Measurements from ENCODE around the gene MAST4.
A peak's percentile ranks its signal among the peaks of the same experiment; 100 is the strongest.

Gene MAST4

GRCh38 chr5:67090593-67090992 is 494.4 kb downstream of the MAST4 start:
- Histone ChIP-seq H3K14ac (ENCODE audit: low read length in 2 of 2) (no peak overlapping the region), H4K91ac (ENCODE audit: low read length) (no peak overlapping the region), H3K27ac (ENCODE audit: low read length, poor library complexity, severe bottlenecking) (no peak overlapping the region), H3K18ac (ENCODE audit: low read depth in 1 of 2, low read length in 2 of 2) (no peak overlapping the region), H3K9me3 (ENCODE audit: control insufficient read depth, low read length) (no peaks in the 10 kb centered on the region), H3K4ac (ENCODE audit: low read depth in 1 of 2, low read length in 2 of 2) (no peak overlapping the region), H3K27me3 (ENCODE audit: control insufficient read depth in 1 of 2, insufficient read depth in 1 of 2, low read length in 2 of 2) (no peaks in the 10 kb centered on the region), H2AK5ac (ENCODE audit: low read length, severe bottlenecking) (peak overlapping the region; percentile 11), H2BK5ac (ENCODE audit: low read depth, low read length, poor library complexity, severe bottlenecking) (no peak overlapping the region), H3K23ac (ENCODE audit: low read length in 2 of 2) (no peak overlapping the region), H3K4me1 (ENCODE audit: control insufficient read depth, insufficient read depth, low read depth, low read length) (peaks cover 7% of the 10 kb centered on the region), H3K79me1 (replicated peaks; ENCODE audit: low read length, poor library complexity, severe bottlenecking) (peaks cover 12% of the 10 kb centered on the region), H4K8ac (ENCODE audit: low read length) (no peak overlapping the region), H2BK12ac (ENCODE audit: low read length in 2 of 2) (no peak overlapping the region), H3K36me3 (ENCODE audit: control insufficient read depth in 1 of 2, insufficient read depth in 2 of 2, low read depth in 1 of 2, low read length in 2 of 2) (peaks cover 0 to 6% of the 10 kb centered on the region in 2 experiments), H3K9ac (ENCODE audit: low read length) (no peak overlapping the region), H2AFZ (ENCODE audit: low read depth, low read length) (no peak overlapping the region), H2BK15ac (ENCODE audit: low read depth, poor library complexity, severe bottlenecking) (no peak overlapping the region), H2BK120ac (ENCODE audit: low read depth, low read length) (no peak overlapping the region), H3K4me3 (ENCODE audit: insufficient read depth in 1 of 2, low read depth in 1 of 2, low read length in 2 of 2) (no peak overlapping the region), H3K4me2 (ENCODE audit: low read length, poor library complexity, severe bottlenecking) (no peak overlapping the region)
- WGBS: over 99% methylated on average over 4 of the region's 5 CpGs
- no peak for DNase-seq

- peak overlapping the region in 1 of 2 experiments; percentile 65 for H3K4me3 ChIP-seq (ENCODE audit: insufficient read depth in 1 of 2, low read depth in 1 of 2, low read length in 2 of 2)
- H3K36me3 ChIP-seq (ENCODE audit: control insufficient read depth in 1 of 2, insufficient read depth in 2 of 2, low read depth in 1 of 2, low read length in 2 of 2): peaks cover 0 to 6% of the 10 kb centered on the region in 2 experiments
- H3K27me3 ChIP-seq (ENCODE audit: control insufficient read depth in 1 of 2, insufficient read depth in 1 of 2, low read length in 2 of 2): no peaks in the 10 kb centered on the region
- no peak overlapping the region for H2BK120ac ChIP-seq (ENCODE audit: low read depth, low read length)
- peak overlapping the region; percentile 81 for H3K9ac ChIP-seq (ENCODE audit: low read length)
- H3K14ac ChIP-seq (ENCODE audit: low read length in 2 of 2): no peak overlapping the region
- H2AFZ ChIP-seq (ENCODE audit: low read depth, low read length): no peak overlapping the region
- H3K23ac ChIP-seq (ENCODE audit: low read length in 2 of 2): no peak overlapping the region
- whole genome bisulfite sequencing: no CpG with 5 or more reads among the region's 2 CpGs
- no peak overlapping the region for H4K8ac ChIP-seq (ENCODE audit: low read length)
- no peak overlapping the region for H4K91ac ChIP-seq (ENCODE audit: low read length)
- no peak overlapping the region for H3K4ac ChIP-seq (ENCODE audit: low read depth in 1 of 2, low read length in 2 of 2)
- H3K27ac ChIP-seq (ENCODE audit: low read length, poor library complexity, severe bottlenecking): peak overlapping the region; percentile 2
- H2BK15ac ChIP-seq (ENCODE audit: low read depth, poor library complexity, severe bottlenecking): no peak overlapping the region
- H3K9me3 ChIP-seq (ENCODE audit: control insufficient read depth, low read length): no peaks in the 10 kb centered on the region
- no peak overlapping the region for H3K18ac ChIP-seq (ENCODE audit: low read depth in 1 of 2, low read length in 2 of 2)
- peaks cover 5% of the 10 kb centered on the region for H3K79me1 ChIP-seq (replicated peaks; ENCODE audit: low read length, poor library complexity, severe bottlenecking)
- peaks cover 7% of the 10 kb centered on the region for H3K4me1 ChIP-seq (ENCODE audit: control insufficient read depth, insufficient read depth, low read depth, low read length)
- H2BK12ac ChIP-seq (ENCODE audit: low read length in 2 of 2): no peak overlapping the region
- H2BK5ac ChIP-seq (ENCODE audit: low read depth, low read length, poor library complexity, severe bottlenecking): no peak overlapping the region
- H3K4me2 ChIP-seq (ENCODE audit: low read length, poor library complexity, severe bottlenecking): no peak overlapping the region
- DNase-seq: peak; percentile 59
- no peak overlapping the region for H2AK5ac ChIP-seq (ENCODE audit: low read length, severe bottlenecking)
Observed at GRCh38 chr5:67092535-67092934, 496.3 kb downstream of the MAST4 start.

GRCh38 chr5:67093279-67093678 is 497.1 kb downstream of the MAST4 start:
- peak overlapping the region; percentile 81 for H3K9ac ChIP-seq (ENCODE audit: low read length)

GRCh38 chr5:67094476-67095300 is 498.5 kb downstream of the MAST4 start:
- Histone ChIP-seq H3K27me3 (ENCODE audit: control insufficient read depth in 1 of 2, insufficient read depth in 1 of 2, low read length in 2 of 2) (no peaks in the 10 kb centered on the region), H3K9me3 (ENCODE audit: control insufficient read depth, low read length) (no peaks in the 10 kb centered on the region), H2BK5ac (ENCODE audit: low read depth, low read length, poor library complexity, severe bottlenecking) (peak overlapping the region; percentile 35), H3K79me1 (replicated peaks; ENCODE audit: low read length, poor library complexity, severe bottlenecking) (peaks cover 5% of the 10 kb centered on the region), H3K27ac (ENCODE audit: low read length, poor library complexity, severe bottlenecking) (peak overlapping the region; percentile 95), H3K4ac (ENCODE audit: low read depth in 1 of 2, low read length in 2 of 2) (peak overlapping the region; percentile 4 to 70), H2AK5ac (ENCODE audit: low read length, severe bottlenecking) (no peak overlapping the region), H2AFZ (ENCODE audit: low read depth, low read length) (peak overlapping the region; percentile 57), H2BK120ac (ENCODE audit: low read depth, low read length) (peak overlapping the region; percentile 0), H3K18ac (ENCODE audit: low read depth in 1 of 2, low read length in 2 of 2) (peak overlapping the region; percentile 28 to 86), H3K14ac (ENCODE audit: low read length in 2 of 2) (no peak overlapping the region), H2BK12ac (ENCODE audit: low read length in 2 of 2) (no peak overlapping the region), H4K91ac (ENCODE audit: low read length) (peak overlapping the region; percentile 35), H3K23ac (ENCODE audit: low read length in 2 of 2) (no peak overlapping the region), H3K36me3 (ENCODE audit: control insufficient read depth in 1 of 2, insufficient read depth in 2 of 2, low read depth in 1 of 2, low read length in 2 of 2) (peaks cover 0 to 7% of the 10 kb centered on the region in 2 experiments), H4K8ac (ENCODE audit: low read length) (peak overlapping the region; percentile 67), H3K9ac (ENCODE audit: low read length) (peak overlapping the region; percentile 81), H3K4me2 (ENCODE audit: low read length, poor library complexity, severe bottlenecking) (peak overlapping the region; percentile 12), H3K4me1 (ENCODE audit: control insufficient read depth, insufficient read depth, low read depth, low read length) (peaks cover 4% of the 10 kb centered on the region), H2BK15ac (ENCODE audit: low read depth, poor library complexity, severe bottlenecking) (no peak overlapping the region), H3K4me3 (ENCODE audit: insufficient read depth in 1 of 2, low read depth in 1 of 2, low read length in 2 of 2) (peak overlapping the region in 1 of 2 experiments; percentile 38)
- 31% methylated on average over 2 of the region's 4 CpGs for WGBS
- DNase-seq: peak; percentile 84

More at GRCh38 chr5:67093279-67093678, 497.1 kb downstream of the MAST4 start:
- Histone ChIP-seq H3K36me3 (ENCODE audit: control insufficient read depth in 1 of 2, insufficient read depth in 2 of 2, low read depth in 1 of 2, low read length in 2 of 2) (peaks cover 0 to 6% of the 10 kb centered on the region in 2 experiments), H2BK12ac (ENCODE audit: low read length in 2 of 2) (no peak overlapping the region), H3K79me1 (replicated peaks; ENCODE audit: low read length, poor library complexity, severe bottlenecking) (peaks cover 5% of the 10 kb centered on the region), H3K4ac (ENCODE audit: low read depth in 1 of 2, low read length in 2 of 2) (no peak overlapping the region), H3K23ac (ENCODE audit: low read length in 2 of 2) (no peak overlapping the region), H2AK5ac (ENCODE audit: low read length, severe bottlenecking) (no peak overlapping the region), H3K4me1 (ENCODE audit: control insufficient read depth, insufficient read depth, low read depth, low read length) (peaks cover 7% of the 10 kb centered on the region), H3K18ac (ENCODE audit: low read depth in 1 of 2, low read length in 2 of 2) (no peak overlapping the region), H3K9me3 (ENCODE audit: control insufficient read depth, low read length) (no peaks in the 10 kb centered on the region), H4K91ac (ENCODE audit: low read length) (no peak overlapping the region), H2BK120ac (ENCODE audit: low read depth, low read length) (no peak overlapping the region), H2BK15ac (ENCODE audit: low read depth, poor library complexity, severe bottlenecking) (no peak overlapping the region), H2AFZ (ENCODE audit: low read depth, low read length) (no peak overlapping the region), H3K4me3 (ENCODE audit: insufficient read depth in 1 of 2, low read depth in 1 of 2, low read length in 2 of 2) (no peak overlapping the region), H2BK5ac (ENCODE audit: low read depth, low read length, poor library complexity, severe bottlenecking) (no peak overlapping the region), H3K27ac (ENCODE audit: low read length, poor library complexity, severe bottlenecking) (peak overlapping the region; percentile 20), H4K8ac (ENCODE audit: low read length) (no peak overlapping the region), H3K27me3 (ENCODE audit: control insufficient read depth in 1 of 2, insufficient read depth in 1 of 2, low read length in 2 of 2) (no peaks in the 10 kb centered on the region), H3K14ac (ENCODE audit: low read length in 2 of 2) (no peak overlapping the region), H3K4me2 (ENCODE audit: low read length, poor library complexity, severe bottlenecking) (no peak overlapping the region)
- no CpG with 5 or more reads among the region's 1 CpG for WGBS
- peak; percentile 30 for DNase-seq
